RWPE2 (cell line): ENCODE results near the gene PROX2.

Experiments
- ATAC-seq: fragments of 200-7000 bp; cut with Tn5 transposase; 3 replicates; pipeline ENCODE4 v1.9.1; 2021; ENCODE audit warnings: low read depth
- DNase-seq: peaks from one replicate; pipeline ENCODE4 v3.0.0-alpha.2; 2020; ENCODE audit warnings: low spot score
- H3K27ac ChIP-seq: fragments of 450-650 bp; 2 replicates; pipeline ENCODE4 v1.5.1; 2017; ENCODE audit warnings: mild to moderate bottlenecking; ENCODE audit not compliant: poor library complexity, severe bottlenecking
- H3K27me3 ChIP-seq: fragments of 250-450 bp; sonication (Bioruptor Pico); 2 replicates; pipeline ENCODE4 v1.5.1; 2021; ENCODE audit warnings: mild to moderate bottlenecking, moderate library complexity; ENCODE audit not compliant: insufficient read depth, poor library complexity, severe bottlenecking
- H3K36me3 ChIP-seq: fragments of 250-450 bp; sonication (Bioruptor Pico); 2 replicates; pipeline ENCODE4 v1.5.1; 2020; ENCODE audit warnings: low read depth, mild to moderate bottlenecking, moderate library complexity
- H3K4me1 ChIP-seq: fragments of 250-450 bp; sonication (Bioruptor Pico); 2 replicates; pipeline ENCODE4 v1.5.1; 2021; ENCODE audit warnings: mild to moderate bottlenecking, moderate library complexity; ENCODE audit not compliant: insufficient read depth, poor library complexity, severe bottlenecking
- H3K4me3 ChIP-seq: fragments of 250-450 bp; sonication (Bioruptor Pico); 2 replicates; pipeline ENCODE4 v1.5.1; 2021; ENCODE audit warnings: mild to moderate bottlenecking, moderate library complexity; ENCODE audit not compliant: severe bottlenecking
- H3K9me3 ChIP-seq: fragments of 250-450 bp; sonication (Bioruptor Pico); 2 replicates; pipeline ENCODE4 v1.5.1; 2021; ENCODE audit warnings: mild to moderate bottlenecking, moderate library complexity; ENCODE audit not compliant: severe bottlenecking
- CTCF ChIP-seq: fragments of 450-650 bp; IDR thresholded peaks from one replicate; pipeline ENCODE4 v1.5.1; 2017; ENCODE audit warnings: mild to moderate bottlenecking, moderate library complexity; ENCODE audit not compliant: poor library complexity, severe bottlenecking

The PROX2 gene

GRCh38 chr14:74835645-74836250 is 40.2 kb downstream of the PROX2 start:
- no peaks in the 10 kb centered on the region for H3K27me3 ChIP-seq
- H3K9me3 ChIP-seq = no peaks in the 10 kb centered on the region
- no peak overlapping the region for H3K27ac ChIP-seq
- TF ChIP-seq CTCF = no peak
- no peak for DNase-seq
- no peaks in the 10 kb centered on the region for H3K4me1 ChIP-seq
- H3K36me3 ChIP-seq = peaks cover 70% of the 10 kb centered on the region
- H3K4me3 ChIP-seq = no peak overlapping the region
- no peak for ATAC-seq

DNA sequence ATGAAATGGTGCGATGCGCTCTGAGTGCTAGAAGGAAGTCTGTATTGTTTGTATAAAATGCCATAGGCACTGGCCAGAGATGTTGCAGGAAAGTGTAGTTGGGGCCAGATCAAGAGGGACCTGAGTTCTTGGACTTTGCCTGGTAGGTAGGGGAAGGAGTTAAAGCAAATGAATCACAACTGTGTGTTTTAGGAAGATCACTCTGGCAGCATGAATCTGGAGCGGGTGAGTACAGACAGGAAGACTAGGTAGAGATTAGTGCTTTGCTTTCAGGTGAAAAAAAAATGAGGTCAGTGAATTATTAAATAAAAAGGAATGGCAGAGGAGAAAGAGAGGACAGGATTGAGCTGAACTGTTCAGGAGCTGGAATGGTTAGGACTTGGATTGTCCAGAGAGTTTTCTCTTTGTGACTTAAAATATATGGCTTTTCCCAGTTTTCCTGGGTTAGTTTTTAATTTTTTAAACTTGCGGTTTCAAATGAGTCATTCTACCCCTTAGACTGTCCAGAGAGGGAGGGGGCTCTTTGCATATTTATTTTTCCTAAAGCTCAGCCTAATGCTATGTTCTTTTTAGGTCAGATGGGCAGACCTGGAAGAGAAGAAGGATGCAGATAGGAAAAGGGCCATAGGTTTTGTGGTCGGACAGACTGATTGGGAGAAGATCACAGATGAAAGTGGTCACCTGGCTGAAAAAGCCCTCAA is 41.1 kb downstream of the PROX2 start:
- TF ChIP-seq CTCF = no peak
- Histone ChIP-seq H3K9me3 (no peaks in the 10 kb centered on the region), H3K4me3 (no peak overlapping the region), H3K27me3 (no peaks in the 10 kb centered on the region), H3K4me1 (no peaks in the 10 kb centered on the region), H3K36me3 (peaks cover 72% of the 10 kb centered on the region), H3K27ac (no peak overlapping the region)
- ATAC-seq (no peak), DNase-seq (no peak)

- Histone ChIP-seq H3K36me3 (peaks cover 92% of the 10 kb centered on the region), H3K4me1 (no peaks in the 10 kb centered on the region), H3K27me3 (no peaks in the 10 kb centered on the region), H3K9me3 (no peaks in the 10 kb centered on the region), H3K27ac (no peak overlapping the region), H3K4me3 (no peak overlapping the region)
- TF ChIP-seq CTCF = no peak
- no peak for ATAC-seq
- no peak for DNase-seq
These were observed 43.1 kb downstream of the PROX2 start for GRCh38 chr14:74832849-74833248.

- Histone ChIP-seq H3K4me1 (peaks cover 6% of the 10 kb centered on the region), H3K27ac (no peak overlapping the region), H3K36me3 (peaks cover 88% of the 10 kb centered on the region), H3K4me3 (no peak overlapping the region), H3K9me3 (no peaks in the 10 kb centered on the region), H3K27me3 (no peaks in the 10 kb centered on the region)
- TF ChIP-seq CTCF = no peak
- ATAC-seq (no peak), DNase-seq (no peak)
These were observed 46.7 kb downstream of the PROX2 start for GRCh38 chr14:74829251-74829650.

GRCh38 chr14:74826574-74826973 is 49.4 kb downstream of the PROX2 start:
- Histone ChIP-seq H3K4me1 (peaks cover 6% of the 10 kb centered on the region), H3K27me3 (no peaks in the 10 kb centered on the region), H3K27ac (no peak overlapping the region), H3K36me3 (peaks cover 92% of the 10 kb centered on the region), H3K9me3 (no peaks in the 10 kb centered on the region), H3K4me3 (no peak overlapping the region)
- DNase-seq = no peak
- no peak for TF ChIP-seq CTCF
- no peak for ATAC-seq
